Neuronal stem cell (in vitro differentiated cells): ENCODE measurements around the gene METTL4. TPM values are rescaled to one million over a fixed set of nuclear protein-coding genes. Genes with fewer than 3 reads are reported as not detected.

Source experiments
- DNase-seq: peaks from one replicate; pipeline ENCODE4 v3.0.0-alpha.2; 2013; ENCODE audit warnings: low spot score
- H2AFZ ChIP-seq: one replicate; pipeline ENCODE4 v1.6.1; 2013; ENCODE audit warnings: mild to moderate bottlenecking, low read length, inconsistent platforms
- H2AK5ac ChIP-seq: 2 replicates; pipeline ENCODE4 v1.6.1; 2013; ENCODE audit warnings: low read depth, mild to moderate bottlenecking, inconsistent platforms, low read length, moderate library complexity, mixed read lengths
- H2BK120ac ChIP-seq: 2 replicates; pipeline ENCODE4 v1.6.1; 2013; ENCODE audit warnings: low read depth, mild to moderate bottlenecking, inconsistent platforms, low read length, moderate library complexity, mixed read lengths
- H2BK12ac ChIP-seq: one replicate; pipeline ENCODE4 v1.6.1; 2013; ENCODE audit warnings: low read length, inconsistent platforms
- H2BK15ac ChIP-seq: 2 replicates; pipeline ENCODE4 v1.6.1; 2013; ENCODE audit warnings: mild to moderate bottlenecking, low read length, inconsistent platforms, mixed read lengths
- H2BK5ac ChIP-seq: one replicate; pipeline ENCODE4 v1.6.1; 2013; ENCODE audit warnings: inconsistent platforms, mild to moderate bottlenecking, low read length, moderate library complexity
- H3K14ac ChIP-seq: one replicate; pipeline ENCODE4 v1.6.1; 2013; ENCODE audit warnings: low read length, inconsistent platforms
- H3K18ac ChIP-seq: 2 replicates; pipeline ENCODE4 v1.6.1; 2013; ENCODE audit warnings: low read length, inconsistent platforms
- H3K23ac ChIP-seq: 2 replicates; pipeline ENCODE4 v1.6.1; 2013; ENCODE audit warnings: low read depth, mild to moderate bottlenecking, mixed read lengths, low read length, inconsistent platforms; ENCODE audit not compliant: poor library complexity
- H3K27ac ChIP-seq: replicated peaks from 3 replicates; pipeline ENCODE4 v1.5.1; 2013; ENCODE audit warnings: low read length, inconsistent platforms
- H3K27me3 ChIP-seq, 3 experiments: 2 replicates each; pipeline ENCODE4 v1.6.1; 2013; ENCODE audit warnings: low read length in 3 of 3, mild to moderate bottlenecking in 2 of 3, inconsistent platforms in 1 of 3, low read depth in 1 of 3, mixed read lengths in 1 of 3, moderate library complexity in 1 of 3; ENCODE audit not compliant: control insufficient read depth in 3 of 3, insufficient read depth in 3 of 3
- H3K36me3 ChIP-seq, 2 donors: replicated peaks in 1 of 2; 2 replicates each; pipeline ENCODE4 v1.6.1; 2013; ENCODE audit warnings: low read length in 2 of 2; ENCODE audit not compliant: control insufficient read depth in 2 of 2, insufficient read depth in 2 of 2
- H3K4ac ChIP-seq: 2 replicates; pipeline ENCODE4 v1.6.1; 2013; ENCODE audit warnings: inconsistent platforms, mild to moderate bottlenecking, low read length, moderate library complexity
- H3K4me1 ChIP-seq, 2 donors: 1 replicate in 1 of 2; 2 replicates in 1 of 2; pipeline ENCODE4 v1.6.1; 2013; ENCODE audit warnings: low read length in 2 of 2, low read depth in 1 of 2; ENCODE audit not compliant: control insufficient read depth in 2 of 2, insufficient read depth in 1 of 2
- H3K4me2 ChIP-seq: one replicate; pipeline ENCODE4 v1.6.1; 2013; ENCODE audit warnings: mild to moderate bottlenecking, low read length, inconsistent platforms; ENCODE audit not compliant: insufficient read depth, poor library complexity, severe bottlenecking
- H3K4me3 ChIP-seq, 2 donors: 2 replicates each; pipeline ENCODE4 v1.5.1; 2013; ENCODE audit warnings: low read length in 2 of 2, mild to moderate bottlenecking in 2 of 2, inconsistent platforms in 1 of 2, moderate library complexity in 1 of 2
- H3K79me1 ChIP-seq: one replicate; pipeline ENCODE4 v1.6.1; 2013; ENCODE audit warnings: low read depth, mild to moderate bottlenecking, inconsistent platforms, low read length, moderate library complexity
- H3K9ac ChIP-seq: one replicate; pipeline ENCODE4 v1.6.1; 2013; ENCODE audit warnings: mild to moderate bottlenecking, low read depth, low read length, inconsistent platforms; ENCODE audit not compliant: poor library complexity
- H3K9me3 ChIP-seq, 2 donors: replicated peaks in 1 of 2; 2 replicates each; pipeline versions ENCODE3 to v1.6.1; 2013; ENCODE audit warnings: low read length in 2 of 2, mild to moderate bottlenecking in 2 of 2, inconsistent platforms in 1 of 2, low read depth in 1 of 2, mixed read lengths in 1 of 2, moderate library complexity in 1 of 2; ENCODE audit not compliant: control insufficient read depth in 2 of 2, insufficient read depth in 1 of 2
- H4K8ac ChIP-seq: one replicate; pipeline ENCODE4 v1.6.1; 2013; ENCODE audit warnings: low read depth, mild to moderate bottlenecking, inconsistent platforms, low read length, moderate library complexity
- H4K91ac ChIP-seq: one replicate; pipeline ENCODE4 v1.6.1; 2013; ENCODE audit warnings: low read length, low read depth, mild to moderate bottlenecking, inconsistent platforms; ENCODE audit not compliant: poor library complexity
- WGBS, 2 donors: extraction: QIAGEN DNeasy Blood & Tissue Kit; methylation state at CpG; one replicate each; pipeline ENCODE4 v1.1.7; 2013; ENCODE audit warnings: missing lambda C conversion rate in 2 of 2, mixed read lengths in 1 of 2; ENCODE audit not compliant: insufficient read length in 2 of 2, insufficient replicate concordance in 1 of 2; ENCODE audit errors: extremely low coverage in 2 of 2; 5-methylcytosine and 5-hydroxymethylcytosine counted together
- polyA plus RNA-seq, 2 experiments: library from polyadenylated mRNA; stranded (reverse); fragments of 200-250 nt; gene quantifications; one replicate each; pipeline ENCODE4 v1.2.3, GENCODE V29; 2013

METTL4 gene
- 9.4 TPM for polyA plus RNA-seq (2013, experiment 1 of 2)
- 8.7 TPM for polyA plus RNA-seq (2013, experiment 2 of 2)

GRCh38 chr18:2571200-2572170 lies at the start of gene METTL4, which contains the start of gene NDC80:
Gene METTL4 (minus strand): TSS chr18:2571505. CDS start chr18:2567216, 4,289 bp downstream.
Gene NDC80 (plus strand): TSS chr18:2571557. CDS start chr18:2572986, 1,429 bp downstream.
- H4K91ac ChIP-seq = no peak within 1 kb of the TSS
- H3K27ac ChIP-seq = peak within 1 kb of the TSS; percentile 95
- peak within 1 kb of the TSS; percentile 88 for H3K9ac ChIP-seq
- H3K27me3 ChIP-seq = no peaks in the 10 kb centered on the region
- H2AK5ac ChIP-seq = no peak within 1 kb of the TSS
- H3K4me3 ChIP-seq = peak within 1 kb of the TSS; percentile 92 to 93
- peaks cover 3 to 7% of the 10 kb centered on the region in 2 donors for H3K4me1 ChIP-seq
- peak within 1 kb of the TSS; percentile 97 for H2AFZ ChIP-seq
- H3K18ac ChIP-seq = peak within 1 kb of the TSS; percentile 96
- H3K36me3 ChIP-seq = peaks cover 11 to 43% of the 10 kb centered on the region in 2 donors
- peak within 1 kb of the TSS; percentile 55 for H3K4me2 ChIP-seq
- no peak within 1 kb of the TSS for H3K14ac ChIP-seq
- H4K8ac ChIP-seq = no peak within 1 kb of the TSS
- H2BK12ac ChIP-seq = no peak within 1 kb of the TSS
- peak within 1 kb of the TSS; percentile 95 for H2BK5ac ChIP-seq
- no peak within 1 kb of the TSS for H3K4ac ChIP-seq
- peaks cover 6% of the 10 kb centered on the region for H3K79me1 ChIP-seq
- WGBS, 2 donors = no CpG with 5 or more reads among the region's 55 CpGs
- H3K23ac ChIP-seq = peak within 1 kb of the TSS; percentile 96
- no peaks in the 10 kb centered on the region for H3K9me3 ChIP-seq
- peak; percentile 89 for DNase-seq
- no peak within 1 kb of the TSS for H2BK15ac ChIP-seq
- H2BK120ac ChIP-seq = no peak within 1 kb of the TSS

GRCh38 chr18:2618009-2618408 lies 46.7 kb upstream of the METTL4 start:
- Histone ChIP-seq H2BK12ac (no peak overlapping the region), H3K9ac (no peak overlapping the region), H3K27ac (no peak overlapping the region), H3K4ac (no peak overlapping the region), H3K79me1 (no peaks in the 10 kb centered on the region), H4K91ac (no peak overlapping the region), H2AFZ (peak overlapping the region; percentile 15), H2BK15ac (no peak overlapping the region), H3K27me3 (no peaks in the 10 kb centered on the region), H3K18ac (no peak overlapping the region), H3K4me3 (no peak overlapping the region), H3K14ac (no peak overlapping the region), H3K9me3 (no peaks in the 10 kb centered on the region), H3K23ac (no peak overlapping the region), H3K4me2 (no peak overlapping the region), H2BK5ac (no peak overlapping the region), H3K36me3 (peaks cover 8 to 41% of the 10 kb centered on the region in 2 donors), H3K4me1 (peaks cover 0 to 9% of the 10 kb centered on the region in 2 donors), H2AK5ac (no peak overlapping the region), H2BK120ac (no peak overlapping the region), H4K8ac (no peak overlapping the region)
- no CpG with 5 or more reads among the region's 4 CpGs for WGBS, 2 donors
- DNase-seq = no peak

GRCh38 chr18:2617401-2617998 lies 46.2 kb upstream of the METTL4 start:
- H2BK5ac ChIP-seq = no peak overlapping the region
- no peak overlapping the region for H2AK5ac ChIP-seq
- no peak overlapping the region for H2BK120ac ChIP-seq
- no peak overlapping the region for H2BK15ac ChIP-seq
- H3K18ac ChIP-seq = no peak overlapping the region
- H3K79me1 ChIP-seq = no peaks in the 10 kb centered on the region
- H3K4ac ChIP-seq = no peak overlapping the region
- no peak overlapping the region for H3K4me2 ChIP-seq
- peaks cover 8 to 47% of the 10 kb centered on the region in 2 donors for H3K36me3 ChIP-seq
- peak overlapping the region; percentile 15 for H2AFZ ChIP-seq
- no CpG with 5 or more reads among the region's 4 CpGs for WGBS, 2 donors
- H3K4me1 ChIP-seq = peaks cover 0 to 9% of the 10 kb centered on the region in 2 donors
- DNase-seq = no peak
- no peak overlapping the region for H4K8ac ChIP-seq
- H3K14ac ChIP-seq = no peak overlapping the region
- no peak overlapping the region for H2BK12ac ChIP-seq
- H3K27me3 ChIP-seq = no peaks in the 10 kb centered on the region
- H3K9me3 ChIP-seq = no peaks in the 10 kb centered on the region
- no peak overlapping the region for H3K27ac ChIP-seq
- H3K9ac ChIP-seq = no peak overlapping the region
- no peak overlapping the region for H4K91ac ChIP-seq
- H3K4me3 ChIP-seq = no peak overlapping the region
- H3K23ac ChIP-seq = no peak overlapping the region

- Histone ChIP-seq H3K4me2 (no peak overlapping the region), H3K27me3 (no peaks in the 10 kb centered on the region), H3K4ac (no peak overlapping the region), H4K8ac (no peak overlapping the region), H4K91ac (no peak overlapping the region), H2BK15ac (no peak overlapping the region), H3K23ac (no peak overlapping the region), H3K27ac (no peak overlapping the region), H3K9me3 (no peaks in the 10 kb centered on the region), H2BK5ac (no peak overlapping the region), H3K79me1 (no peaks in the 10 kb centered on the region), H2BK120ac (no peak overlapping the region), H2BK12ac (no peak overlapping the region), H3K9ac (no peak overlapping the region), H3K4me3 (no peak overlapping the region), H3K36me3 (peaks cover 18 to 91% of the 10 kb centered on the region in 2 donors), H3K14ac (no peak overlapping the region), H3K18ac (no peak overlapping the region), H3K4me1 (peaks cover 0 to 9% of the 10 kb centered on the region in 2 donors), H2AFZ (no peak overlapping the region), H2AK5ac (no peak overlapping the region)
- WGBS, 2 donors = no CpG with 5 or more reads among the region's 1 CpG
- no peak for DNase-seq
Observed at GRCh38 chr18:2612996-2613395, 41.7 kb upstream of the METTL4 start.
